ENCODE data around the gene ATP6V0C. TPM values are rescaled to one million over a fixed set of nuclear protein-coding genes. Genes with fewer than 3 reads are reported as not detected.

ATP6V0C gene
- total RNA-seq, 1 experiment from 2014 or later, result 176 TPM

- H3K36me3 Mint-ChIP-seq (ENCODE audit: insufficient read depth in 1 of 3, low read depth in 3 of 3), result peaks cover 6 to 28% (median 12%) of the 10 kb centered on the region in 3 experiments; a peak in 5 of 7 replicates
- no peak overlapping the region for H2BK5ac ChIP-seq (ENCODE audit: insufficient read length, low read length)
- H2AFZ ChIP-seq (ENCODE audit: low read length), result no peak overlapping the region
- no peak overlapping the region for H4K8ac ChIP-seq (replicated peaks; ENCODE audit: insufficient read length, low read depth, low read length)
- no peak for TF ChIP-seq CTCF (conservative IDR thresholded peaks at IDR 0.05)
- peaks cover 3% of the 10 kb centered on the region for H3K27me3 Mint-ChIP-seq (ENCODE audit: low read depth)
- H4K91ac ChIP-seq (ENCODE audit: insufficient read length, low read depth, low read length), result no peak overlapping the region
- no peak overlapping the region for H3K27ac Mint-ChIP-seq
- H3K4me1 Mint-ChIP-seq, result peaks cover 9 to 17% of the 10 kb centered on the region in 2 experiments
- no peak overlapping the region for H3K4ac ChIP-seq (ENCODE audit: low read depth, low read length)
- H3K9me3 Mint-ChIP-seq, result no peaks in the 10 kb centered on the region
- no peak overlapping the region for H3K9ac ChIP-seq (ENCODE audit: extremely low read depth, insufficient read length, low read length)
- no peak overlapping the region; the same call in 1 of the 2 replicates for H3K14ac ChIP-seq (ENCODE audit: insufficient read depth, low read length)
- no peak for DNase-seq
- H2BK15ac ChIP-seq (ENCODE audit: low read depth, low read length), result no peak overlapping the region
- no peaks in the 10 kb centered on the region for H4K20me1 ChIP-seq (ENCODE audit: control insufficient read depth, insufficient read depth, insufficient read length)
- peaks cover 2% of the 10 kb centered on the region; the same call in 1 of the 2 replicates for H3K4me1 ChIP-seq (ENCODE audit: insufficient read depth, low read length)
- no peaks in the 10 kb centered on the region for H3K9me3 ChIP-seq (ENCODE audit: control insufficient read depth, low read depth, low read length)
- H3K27me3 ChIP-seq (ENCODE audit: insufficient read depth, low read length), result no peaks in the 10 kb centered on the region
- H3K4me3 Mint-ChIP-seq, result no peak overlapping the region
- no peak overlapping the region for H2BK12ac ChIP-seq (ENCODE audit: insufficient read length, low read depth, low read length)
- no peak overlapping the region for H3T11ph ChIP-seq (ENCODE audit: low read length)
- no peak overlapping the region for H3K23ac ChIP-seq (ENCODE audit: insufficient read length, low read depth, low read length)
- H2BK20ac ChIP-seq (ENCODE audit: low read depth, low read length, poor library complexity, severe bottlenecking), result no peak overlapping the region
- H3K56ac ChIP-seq (ENCODE audit: insufficient read length, low read depth, low read length), result no peak overlapping the region
- no peak overlapping the region for H3K4me2 ChIP-seq (ENCODE audit: insufficient read depth, insufficient read length, low read length)
- WGBS (ENCODE audit: extremely low coverage, insufficient read length, low lambda C conversion rate), result no CpG with 5 or more reads among the region's 12 CpGs
- no peak overlapping the region for H2AK5ac ChIP-seq (ENCODE audit: insufficient read length, low read length)
- H3K23me2 ChIP-seq (ENCODE audit: insufficient read length, low read depth, low read length, poor library complexity, severe bottlenecking), result peaks cover 14% of the 10 kb centered on the region
- H3K79me2 ChIP-seq (ENCODE audit: insufficient read depth, low read length), result 0 out of 2 replicates have a peak, but pooled peaks cover 2% of the 10 kb centered on the region
- no peak overlapping the region for H4K5ac ChIP-seq (ENCODE audit: insufficient read length, low read depth, low read length)
- H3K79me1 ChIP-seq (ENCODE audit: insufficient read depth, low read depth, low read length, poor library complexity, severe bottlenecking), result peaks cover 7% of the 10 kb centered on the region
- no peak overlapping the region for H2BK120ac ChIP-seq (ENCODE audit: low read depth, low read length, poor library complexity, severe bottlenecking)
- H3K18ac ChIP-seq (ENCODE audit: insufficient read length, low read depth, low read length), result no peak overlapping the region
- H3K27ac ChIP-seq (ENCODE audit: insufficient read length, low read depth, low read length), result no peak overlapping the region
Measured at GRCh38 chr16:2464333-2464732, 49.4 kb upstream of the ATP6V0C start.
